GM12865 (cell line): Measurements from ENCODE around the gene CBL.
A peak's percentile ranks its signal among the peaks of the same experiment; 100 is the strongest.
"Not testable (repeated sequence)": the region's sequence is repeated elsewhere in the genome, so short reads cannot be mapped to it uniquely, and the experiment has no call there.

Experiments used
- DNase-seq: peaks from one replicate; pipeline ENCODE4 v3.0.0; 2010; ENCODE audit warnings: low read depth
- H3K4me3 ChIP-seq: 2 replicates; pipeline ENCODE4 v1.5.1; 2011; ENCODE audit warnings: mild to moderate bottlenecking, low read depth, low read length, control low read depth
- CTCF ChIP-seq: IDR thresholded peaks from 2 replicates; pipeline ENCODE4 v1.5.1; 2011; ENCODE audit warnings: low read length, control low read depth, low read depth, inconsistent platforms; ENCODE audit not compliant: insufficient read depth; ENCODE audit errors: missing control alignments

The CBL gene

GRCh38 chr11:119198925-119199324, 7.2 kb upstream of the CBL start:
- DNase-seq = no peak
- TF ChIP-seq CTCF = no peak
- H3K4me3 ChIP-seq = no peak overlapping the region

GRCh38 chr11:119201236-119201635, 4.9 kb upstream of the CBL start:
- not testable (repeated sequence) for DNase-seq, H3K4me3 ChIP-seq

GRCh38 chr11:119202554-119202953, 3.6 kb upstream of the CBL start:
- no peak for TF ChIP-seq CTCF
- DNase-seq = no peak
- no peak overlapping the region for H3K4me3 ChIP-seq

GRCh38 chr11:119204066-119204465, 2.1 kb upstream of the CBL start:
- H3K4me3 ChIP-seq = no peak overlapping the region
- DNase-seq = no peak
- TF ChIP-seq CTCF = no peak

GRCh38 chr11:119205080-119205479, 1.1 kb upstream of the CBL start:
- peak overlapping the region; percentile 99 for H3K4me3 ChIP-seq
- TF ChIP-seq CTCF = no peak

GRCh38 chr11:119206511-119207414, 624 bp downstream of the CBL start:
- DNase-seq = peak; percentile 61
- H3K4me3 ChIP-seq = peak overlapping the region; percentile 99
- TF ChIP-seq CTCF = no peak

More at GRCh38 chr11:119205080-119205479, 1.1 kb upstream of the CBL start:
- peak; percentile 49 for DNase-seq

- peak overlapping the region; percentile 99 for H3K4me3 ChIP-seq
- no peak for DNase-seq
- TF ChIP-seq CTCF = no peak
Observed at GRCh38 chr11:119207415-119207960, 1.3 kb downstream of the CBL start.
